ENCODE data around the gene TULP1.

The TULP1 gene

DNA sequence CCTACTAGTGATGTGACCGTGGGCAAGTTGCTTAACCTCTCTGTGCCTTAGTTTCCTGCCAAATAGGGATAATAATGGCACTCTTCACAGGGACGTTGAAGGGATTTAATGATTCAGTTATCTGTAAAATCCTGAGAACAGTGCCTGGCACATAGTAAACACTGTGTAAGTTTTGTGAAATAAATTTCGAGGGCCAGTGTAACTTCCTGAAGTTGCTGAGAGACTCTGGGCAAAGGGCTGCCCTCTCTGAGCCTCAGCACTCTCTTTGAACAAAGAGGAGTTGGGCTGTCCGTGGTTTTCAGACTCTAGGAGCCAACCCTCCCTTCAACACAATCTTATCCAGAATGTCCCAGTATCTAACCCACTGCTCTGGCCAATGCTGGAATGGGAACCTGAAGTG lies 13.3 kb downstream of the TULP1 start:
- in situ Hi-C loops (cut with HindIII; ENCODE audit: low sequenced_read_pairs), result no loop called here
- TF ChIP-seq, protein P1, sequence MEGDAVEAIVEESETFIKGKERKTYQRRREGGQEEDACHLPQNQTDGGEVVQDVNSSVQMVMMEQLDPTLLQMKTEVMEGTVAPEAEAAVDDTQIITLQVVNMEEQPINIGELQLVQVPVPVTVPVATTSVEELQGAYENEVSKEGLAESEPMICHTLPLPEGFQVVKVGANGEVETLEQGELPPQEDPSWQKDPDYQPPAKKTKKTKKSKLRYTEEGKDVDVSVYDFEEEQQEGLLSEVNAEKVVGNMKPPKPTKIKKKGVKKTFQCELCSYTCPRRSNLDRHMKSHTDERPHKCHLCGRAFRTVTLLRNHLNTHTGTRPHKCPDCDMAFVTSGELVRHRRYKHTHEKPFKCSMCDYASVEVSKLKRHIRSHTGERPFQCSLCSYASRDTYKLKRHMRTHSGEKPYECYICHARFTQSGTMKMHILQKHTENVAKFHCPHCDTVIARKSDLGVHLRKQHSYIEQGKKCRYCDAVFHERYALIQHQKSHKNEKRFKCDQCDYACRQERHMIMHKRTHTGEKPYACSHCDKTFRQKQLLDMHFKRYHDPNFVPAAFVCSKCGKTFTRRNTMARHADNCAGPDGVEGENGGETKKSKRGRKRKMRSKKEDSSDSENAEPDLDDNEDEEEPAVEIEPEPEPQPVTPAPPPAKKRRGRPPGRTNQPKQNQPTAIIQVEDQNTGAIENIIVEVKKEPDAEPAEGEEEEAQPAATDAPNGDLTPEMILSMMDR (IDR thresholded peaks at IDR 0.05; ENCODE audit: low read depth, low read length), result no peak
- no peak overlapping the region for H3K4me3 ChIP-seq (ENCODE audit: low read depth, low read length)
- no peak for DNase-seq (ENCODE audit: low read depth, low spot score)

DNA sequence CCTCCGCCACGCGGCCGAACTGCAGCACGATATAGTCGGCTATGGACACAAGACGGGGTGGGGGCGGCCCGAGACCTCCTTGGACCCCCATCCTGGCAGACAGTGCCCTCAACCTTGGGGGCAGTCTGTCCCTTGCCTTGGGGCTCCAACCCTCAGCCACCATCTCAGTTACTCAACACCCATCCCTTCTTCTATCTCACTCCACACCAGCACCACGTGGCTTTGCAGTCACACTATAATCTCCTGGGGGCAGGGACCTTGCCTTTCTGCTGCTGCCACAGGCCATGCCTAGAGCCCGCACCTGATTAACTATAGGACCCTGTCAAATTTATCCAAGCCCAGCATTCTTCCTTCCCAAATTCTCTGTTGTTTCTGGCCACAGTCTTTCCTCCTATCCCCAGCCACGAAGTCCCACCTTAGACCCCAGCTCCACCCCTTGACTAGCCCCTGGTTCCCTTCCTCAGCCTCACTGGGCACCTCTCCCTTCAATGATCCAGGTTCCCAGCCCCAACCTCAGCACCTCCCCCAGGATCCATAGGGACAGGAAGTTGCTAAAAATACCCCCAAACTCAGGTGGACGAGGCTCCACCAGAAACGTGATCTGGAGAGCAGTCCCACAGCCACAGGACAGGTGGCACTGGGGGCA lies 14.2 kb downstream of the TULP1 start:
- TF ChIP-seq, protein P1 (IDR thresholded peaks at IDR 0.05; ENCODE audit: low read depth, low read length), result no peak
- in situ Hi-C loops (cut with HindIII; ENCODE audit: low sequenced_read_pairs), result no loop called here
- peak overlapping the region; percentile 69 for H3K4me3 ChIP-seq (ENCODE audit: low read depth, low read length)
- DNase-seq (ENCODE audit: low read depth, low spot score), result no peak

DNA sequence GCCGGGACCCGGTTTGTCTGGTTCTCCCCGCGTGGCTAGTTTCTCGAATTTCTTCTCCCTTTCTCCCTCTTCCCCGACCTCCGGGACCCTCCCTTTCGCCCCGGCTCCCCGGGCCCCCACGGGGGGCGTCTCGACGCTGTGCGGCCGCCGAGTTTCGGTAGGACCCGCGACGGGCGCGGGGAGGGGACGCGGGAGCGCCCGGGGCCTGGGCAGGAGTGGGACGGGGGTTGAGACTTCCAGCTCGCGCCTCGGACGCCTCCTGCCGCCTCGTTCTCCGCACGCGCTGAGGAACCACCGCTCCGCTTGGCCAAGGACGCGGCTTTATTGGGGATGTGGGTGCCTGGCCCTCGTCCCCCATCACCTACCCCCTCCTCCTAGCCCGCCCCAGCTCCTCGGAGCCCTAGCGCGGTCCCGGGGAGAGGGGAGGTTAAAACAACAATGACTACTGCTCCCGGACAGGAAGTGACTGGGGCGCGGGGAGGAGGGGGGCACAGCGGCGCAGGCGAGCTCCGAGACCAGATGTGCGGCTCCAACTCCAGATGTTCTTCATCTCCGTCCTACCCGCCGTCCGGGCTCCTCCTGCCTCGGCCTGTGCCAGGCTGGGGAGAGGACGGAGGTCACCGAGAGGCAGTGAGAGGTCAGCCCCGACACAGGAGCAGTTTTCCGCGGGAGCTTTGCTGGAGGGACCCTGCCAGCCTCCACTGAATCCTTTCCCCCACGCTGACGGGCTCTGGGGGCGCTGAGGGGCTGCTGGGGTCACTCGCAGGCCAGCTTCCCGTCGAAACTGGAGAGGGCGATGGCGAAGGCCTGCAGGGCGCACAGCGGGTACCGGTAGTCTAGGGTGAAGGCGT lies 14.9 kb downstream of the TULP1 start:
- TF ChIP-seq, protein P1 (IDR thresholded peaks at IDR 0.05; ENCODE audit: low read depth, low read length), result no peak
- peak overlapping the region; percentile 69 for H3K4me3 ChIP-seq (ENCODE audit: low read depth, low read length)
- in situ Hi-C loops (cut with HindIII; ENCODE audit: low sequenced_read_pairs), result no loop called here
- peak; percentile 67 for DNase-seq (ENCODE audit: low read depth, low spot score)

DNA sequence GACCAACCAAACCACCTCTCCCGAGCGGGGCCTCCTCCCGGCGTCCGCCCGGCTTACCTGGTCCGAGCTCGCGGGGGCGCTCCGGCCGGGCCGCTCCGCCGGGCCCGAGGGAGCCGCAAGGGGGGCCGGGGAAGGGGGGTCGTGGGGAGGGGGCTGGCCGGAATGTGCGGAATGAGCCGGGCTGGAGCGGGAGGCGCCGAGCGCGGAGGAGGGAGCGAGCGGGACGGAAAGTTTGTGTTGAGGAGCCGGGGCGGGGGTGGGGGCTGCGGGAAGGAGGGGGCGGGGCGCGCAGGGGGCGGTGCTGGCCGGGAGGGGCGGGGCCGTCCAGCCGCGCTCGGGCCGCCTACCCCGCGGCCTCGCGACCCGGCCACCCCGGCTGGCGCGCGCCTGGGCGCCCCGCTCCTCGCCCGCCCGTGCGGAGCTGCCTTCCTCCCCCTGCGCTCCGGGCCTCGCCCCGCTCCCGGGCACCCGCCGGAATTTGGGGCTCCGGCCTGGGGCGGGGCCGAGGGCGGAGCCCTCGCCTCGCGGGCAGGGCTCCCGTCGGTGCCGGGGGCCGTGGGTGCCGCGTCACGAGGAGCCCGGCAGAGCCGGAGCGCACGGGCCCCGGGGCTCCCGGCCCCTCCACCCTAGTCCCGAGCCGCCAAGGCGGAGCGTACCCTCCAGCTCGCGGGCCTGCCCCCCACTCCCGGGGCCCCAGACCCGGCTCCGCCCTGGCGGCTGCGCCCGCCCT lies 15.7 kb downstream of the TULP1 start, which contains the start of gene TEAD3:
TEAD3 (minus strand) TSS at position 239 of the 730 bp plus-strand sequence.
- in situ Hi-C loops (cut with HindIII; ENCODE audit: low sequenced_read_pairs), result no loop called here
- H3K4me3 ChIP-seq (ENCODE audit: low read depth, low read length), result peak within 1 kb of the TSS; percentile 69
- DNase-seq (ENCODE audit: low read depth, low spot score), result peak; percentile 47
- TF ChIP-seq, protein P1 (IDR thresholded peaks at IDR 0.05; ENCODE audit: low read depth, low read length), result peak; percentile 12

DNA sequence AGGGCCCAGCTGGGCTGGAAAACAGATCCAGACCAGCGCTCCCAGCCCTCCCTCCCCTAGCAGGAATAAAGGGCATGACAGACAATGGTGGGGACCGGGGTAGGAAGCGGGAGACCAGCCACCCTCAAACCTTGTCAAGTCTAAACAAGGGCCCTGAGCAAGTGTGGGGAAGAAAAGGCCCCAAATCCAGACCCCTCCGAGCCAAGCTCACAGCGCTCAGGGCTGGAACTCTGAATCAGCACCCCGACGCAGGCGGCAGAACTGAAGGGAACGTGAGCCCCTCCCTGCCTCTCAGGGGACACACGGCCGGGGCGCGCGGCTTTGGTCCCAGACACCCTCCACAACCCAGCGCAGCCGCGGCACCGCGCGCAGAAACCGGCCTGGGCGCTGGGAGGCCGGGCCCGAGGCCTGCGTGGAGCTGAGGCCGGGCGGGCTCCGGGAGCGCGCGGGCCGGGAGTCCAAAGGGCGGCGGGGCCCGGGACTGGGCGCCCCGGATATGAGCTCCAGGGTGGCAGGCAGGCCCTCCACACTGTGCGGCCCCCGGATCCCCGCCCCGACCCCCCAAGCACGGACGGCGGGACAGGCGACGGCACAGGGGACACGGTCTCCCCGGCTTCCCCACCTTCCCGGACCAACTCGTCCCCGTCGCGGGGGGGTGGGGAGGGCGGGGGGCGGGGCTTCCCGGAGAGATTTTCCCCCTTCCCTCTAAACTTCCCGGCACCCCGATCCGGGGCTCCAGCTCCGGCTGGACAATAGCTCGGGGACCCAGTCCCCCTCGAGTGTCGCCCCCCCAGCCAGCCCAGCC lies 16.5 kb downstream of the TULP1 start:
- in situ Hi-C loops (cut with HindIII; ENCODE audit: low sequenced_read_pairs), result no loop called here
- TF ChIP-seq, protein P1 (IDR thresholded peaks at IDR 0.05; ENCODE audit: low read depth, low read length), result no peak
- peak; percentile 19 for DNase-seq (ENCODE audit: low read depth, low spot score)
- H3K4me3 ChIP-seq (ENCODE audit: low read depth, low read length), result peak overlapping the region; percentile 69

All from astrocyte of the spinal cord (primary cell).